HG03196 (cell line): Measurements from ENCODE around the gene CDC42BPG.

Experiments
- ATAC-seq: cut with Tn5 transposase; IDR thresholded peaks from one replicate; pipeline ENCODE4 v1.9.1; 2021; ENCODE audit not compliant: unreplicated experiment

Gene CDC42BPG

GRCh38 chr11:64844330-64845128, at the start of gene CDC42BPG:
CDC42BPG (minus strand) TSS chr11:64844653; CDS start chr11:64844569, 84 bp downstream.
- no peak for ATAC-seq

GRCh38 chr11:64893194-64894069, 49.0 kb upstream of the CDC42BPG start:
- no peak for ATAC-seq

GRCh38 chr11:64892838-64893193, 48.4 kb upstream of the CDC42BPG start:
- ATAC-seq: no peak

- no peak for ATAC-seq
Observed at GRCh38 chr11:64892411-64892831, 48.0 kb upstream of the CDC42BPG start.

- no peak for ATAC-seq
Observed at GRCh38 chr11:64891880-64892279, 47.4 kb upstream of the CDC42BPG start.

- ATAC-seq: no peak
Observed at GRCh38 chr11:64891215-64891848, 46.9 kb upstream of the CDC42BPG start.

- no peak for ATAC-seq
Observed at GRCh38 chr11:64890522-64890939, 46.1 kb upstream of the CDC42BPG start.

- ATAC-seq: no peak
Observed at GRCh38 chr11:64888729-64889511, 44.5 kb upstream of the CDC42BPG start.

- ATAC-seq: no peak
Observed at GRCh38 chr11:64888406-64888728, 43.9 kb upstream of the CDC42BPG start.

- ATAC-seq: no peak
Observed at GRCh38 chr11:64887757-64888405, 43.4 kb upstream of the CDC42BPG start.

- ATAC-seq: no peak
Observed at GRCh38 chr11:64887234-64887756, 42.8 kb upstream of the CDC42BPG start.

GRCh38 chr11:64885367-64886286, 41.2 kb upstream of the CDC42BPG start:
- no peak for ATAC-seq

GRCh38 chr11:64884019-64884418, 39.6 kb upstream of the CDC42BPG start:
- ATAC-seq: no peak

- no peak for ATAC-seq
Observed at GRCh38 chr11:64883575-64883974, 39.1 kb upstream of the CDC42BPG start.

- ATAC-seq: no peak
Observed at GRCh38 chr11:64882243-64882642, 37.8 kb upstream of the CDC42BPG start.

- no peak for ATAC-seq
Observed at GRCh38 chr11:64881476-64881875, 37.0 kb upstream of the CDC42BPG start.

GRCh38 chr11:64880240-64881001, 36.0 kb upstream of the CDC42BPG start:
- no peak for ATAC-seq

GRCh38 chr11:64879244-64879900, 34.9 kb upstream of the CDC42BPG start:
- no peak for ATAC-seq
